HG03378 (cell line): Measurements from ENCODE around the gene FAM114A2.

ENCODE experiments used
- ATAC-seq: cut with Tn5 transposase; IDR thresholded peaks from one replicate; pipeline ENCODE4 v1.9.1; 2021; ENCODE audit warnings: mild to moderate bottlenecking, moderate library complexity; ENCODE audit not compliant: unreplicated experiment

FAM114A2 gene

DNA sequence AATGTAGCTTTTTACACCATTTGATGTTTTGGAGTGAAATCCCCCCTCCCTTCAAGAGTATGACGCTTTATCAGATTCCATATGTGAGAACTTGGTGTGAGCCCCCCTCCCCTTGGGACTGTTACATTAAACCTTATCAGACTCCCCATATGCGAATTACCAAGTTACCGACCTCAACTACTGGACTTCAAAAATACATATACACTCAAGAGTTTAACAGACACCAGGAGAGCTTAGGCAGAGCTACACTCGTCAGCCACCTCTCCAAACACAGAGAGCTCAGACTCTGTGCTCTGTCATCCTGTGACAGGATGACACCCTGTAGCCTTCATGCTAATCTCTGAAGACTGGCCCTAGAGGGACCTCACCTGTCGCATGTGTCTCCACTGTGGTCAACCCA, 50.2 kb downstream of the FAM114A2 start:
- ATAC-seq: no peak

DNA sequence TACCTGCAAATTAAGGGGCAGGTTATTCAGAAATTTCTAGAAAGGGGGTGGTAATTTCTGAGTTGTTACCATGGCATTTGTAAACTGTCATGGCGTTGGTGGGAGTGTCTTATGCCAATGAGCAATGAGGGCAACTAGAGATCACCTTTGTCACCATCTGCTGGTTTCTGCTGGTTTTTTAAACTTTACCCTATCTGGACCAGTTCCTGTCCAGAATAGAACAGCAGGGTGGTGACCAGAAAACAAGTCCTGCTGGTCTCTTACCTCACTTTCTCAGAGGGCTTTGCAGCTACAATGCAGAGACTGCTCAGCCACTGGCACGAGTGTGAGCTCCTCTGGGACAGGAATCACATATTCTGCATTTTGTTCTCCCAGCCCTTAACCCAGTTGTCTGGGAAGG, 51.4 kb downstream of the FAM114A2 start:
- ATAC-seq: no peak

DNA sequence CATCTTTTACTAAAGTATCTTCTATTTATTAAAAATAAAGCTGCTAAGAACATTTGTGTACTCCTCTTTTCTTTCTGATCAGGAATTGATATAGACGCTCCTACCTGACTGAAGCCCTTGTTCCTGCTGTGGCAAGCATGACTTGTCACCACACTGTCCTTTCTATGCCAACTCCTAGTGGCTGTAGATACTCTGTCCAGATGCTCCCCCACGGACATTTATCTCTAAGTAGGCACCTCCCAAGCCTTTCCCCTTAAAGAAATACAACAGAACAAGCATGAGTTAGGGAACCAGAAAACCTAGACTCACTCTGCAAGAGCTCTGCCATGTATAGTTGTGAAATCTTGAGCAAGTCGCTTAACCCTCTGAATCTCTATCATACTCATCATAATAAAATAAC, 53.2 kb downstream of the FAM114A2 start:
- no peak for ATAC-seq

DNA sequence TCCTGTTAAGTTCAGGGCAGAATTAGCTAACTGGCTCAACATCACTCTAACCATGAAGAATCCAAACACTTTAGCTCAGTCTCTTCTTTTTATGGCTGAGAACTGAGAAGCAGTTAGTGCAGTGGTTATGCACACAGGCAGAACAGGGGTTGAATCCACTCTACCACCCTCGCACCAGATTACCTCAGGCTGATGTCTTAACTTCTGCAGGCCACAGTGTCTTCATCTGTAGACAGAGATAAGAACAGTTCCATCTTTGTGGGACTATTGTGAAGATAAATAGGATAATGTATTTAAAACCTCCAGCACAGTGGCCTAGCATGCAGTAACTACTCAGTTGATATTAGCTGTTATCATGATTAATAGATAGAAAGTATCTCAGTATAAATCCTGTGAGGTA, 54.8 kb downstream of the FAM114A2 start:
- no peak for ATAC-seq

DNA sequence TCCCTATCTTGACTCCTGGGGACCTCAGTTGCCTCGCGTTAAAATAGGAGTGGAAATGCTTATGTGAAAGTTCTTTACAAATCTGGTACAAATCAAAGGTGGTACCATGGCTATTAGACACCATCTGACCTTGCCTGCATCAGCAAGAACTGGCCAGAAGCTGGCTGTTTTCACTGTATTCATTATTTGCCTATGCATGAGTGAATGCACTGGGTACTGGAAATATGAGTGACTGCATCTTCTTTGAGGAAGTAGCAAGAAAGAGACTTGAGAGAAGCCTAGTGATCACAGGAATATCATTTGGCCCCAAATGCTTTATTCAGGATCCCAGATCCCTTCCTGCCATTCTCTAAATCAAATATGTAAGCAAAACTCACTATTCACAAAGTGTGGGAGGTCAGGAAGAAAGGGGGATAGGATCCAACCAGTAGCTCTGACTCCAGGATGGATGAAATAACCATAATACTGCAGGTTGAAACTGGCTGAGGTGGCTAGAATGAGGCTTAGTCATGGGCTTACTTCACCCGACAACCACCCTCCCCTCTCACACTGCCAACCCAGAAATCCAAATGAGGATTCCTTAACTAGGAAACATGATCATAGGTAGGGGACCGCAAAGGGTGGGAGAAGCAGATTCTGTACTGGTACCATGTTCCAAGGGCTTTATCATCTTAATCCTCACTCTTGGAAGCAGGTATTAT, 56.7 kb downstream of the FAM114A2 start:
- no peak for ATAC-seq

DNA sequence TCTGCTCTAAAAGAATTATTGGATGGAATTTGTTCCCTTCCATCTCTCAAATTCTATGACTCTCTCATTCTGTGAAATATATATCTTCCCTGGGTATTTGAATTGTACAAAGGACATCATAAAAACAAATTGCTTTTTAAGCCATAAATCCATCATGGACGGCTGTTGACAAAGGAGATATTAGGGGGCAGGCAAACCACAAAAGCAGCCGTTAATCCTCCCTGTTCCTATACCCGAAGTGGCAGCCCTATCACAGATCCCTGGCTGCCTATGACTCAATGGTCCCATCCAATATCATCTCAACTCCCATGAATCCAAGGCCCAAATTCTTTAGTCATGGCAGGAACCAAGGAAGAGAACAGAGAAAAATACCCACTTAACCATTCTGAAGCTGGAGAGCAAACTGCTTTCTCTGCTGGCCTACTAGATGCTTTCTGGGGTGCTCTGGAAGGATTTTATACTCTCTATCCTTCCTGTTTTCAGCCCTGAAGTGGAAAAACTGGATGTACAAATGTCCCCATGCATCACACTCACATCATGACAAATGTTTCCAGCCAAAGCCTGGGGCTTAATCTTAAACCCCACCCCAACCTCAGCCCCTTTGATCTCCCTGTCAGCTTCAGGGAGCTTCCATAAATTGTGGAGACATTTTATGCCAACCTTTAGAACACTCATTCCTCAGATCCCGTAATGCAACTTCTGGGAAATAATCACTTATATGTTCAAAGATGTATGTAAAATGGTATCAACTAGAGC, 59.5 kb downstream of the FAM114A2 start:
- no peak for ATAC-seq

DNA sequence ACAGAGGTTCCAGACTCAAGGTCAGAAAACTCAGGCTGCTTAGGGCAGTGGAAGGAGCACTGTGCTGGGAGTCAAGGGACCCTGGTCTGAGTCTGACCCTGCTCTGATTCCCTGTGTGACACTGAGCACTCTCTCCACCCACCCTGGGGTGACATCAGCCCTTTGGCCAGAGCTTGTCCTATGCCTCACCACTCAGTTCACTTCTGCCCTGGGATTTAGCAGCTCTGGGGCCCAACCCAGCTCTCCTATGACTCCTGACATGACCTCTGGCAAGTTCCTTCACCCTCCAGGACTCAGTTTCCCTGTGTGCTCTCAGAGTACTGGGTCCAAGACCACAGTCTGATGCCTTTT, 63.9 kb downstream of the FAM114A2 start:
- ATAC-seq: peak; percentile 14

DNA sequence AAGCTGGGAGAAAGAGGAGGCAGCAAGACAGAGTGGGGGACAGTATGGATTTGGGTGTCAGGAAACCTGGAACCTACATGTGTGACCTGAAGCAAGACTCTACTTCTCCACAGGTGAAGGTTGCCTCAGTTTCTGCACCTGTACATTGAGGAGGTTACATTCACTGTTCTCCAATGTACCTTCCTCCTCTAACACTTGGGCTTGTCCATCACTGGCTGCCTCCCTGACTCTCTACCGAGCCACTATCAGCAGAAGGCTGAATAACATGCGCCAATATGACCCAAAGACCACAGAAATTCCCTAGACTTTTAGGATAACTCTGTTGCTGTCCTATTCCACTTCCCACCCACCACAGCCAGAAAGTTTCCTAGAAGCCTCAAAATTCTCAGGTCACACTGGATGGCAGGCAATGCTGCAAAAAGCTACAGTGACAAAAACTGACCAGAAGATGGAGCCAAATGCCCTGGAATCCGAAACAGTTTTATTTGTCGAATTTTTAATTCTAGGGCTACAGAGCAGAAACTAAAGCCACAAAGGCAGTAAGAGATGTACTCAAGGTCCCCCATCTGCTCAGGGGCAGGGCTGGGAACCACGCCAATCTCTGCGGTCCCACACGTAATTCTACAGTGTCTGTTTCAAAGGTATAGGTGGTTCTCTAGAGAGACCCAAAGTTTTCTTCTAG, 64.4 kb downstream of the FAM114A2 start:
- ATAC-seq: peak; percentile 63

DNA sequence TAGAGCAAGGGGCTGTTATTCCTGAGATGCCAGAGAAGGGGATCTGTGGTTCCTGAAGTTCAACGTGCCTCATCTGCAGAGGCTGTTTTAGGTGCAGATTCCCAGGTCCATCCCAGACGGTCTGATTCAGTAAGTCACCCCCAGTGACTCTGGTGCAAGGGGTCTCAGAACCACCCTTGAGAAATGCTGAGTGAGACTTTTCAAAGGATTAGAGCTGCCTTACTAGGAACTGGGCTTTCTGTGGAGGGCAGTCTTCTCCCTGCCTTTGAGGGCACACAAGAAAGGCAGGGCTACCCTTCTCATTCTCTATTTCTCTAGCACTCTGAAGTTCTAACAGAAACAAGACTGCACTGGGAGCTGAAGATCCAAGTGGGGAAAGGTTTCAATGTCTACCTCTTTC, 66.5 kb downstream of the FAM114A2 start:
- ATAC-seq: no peak

DNA sequence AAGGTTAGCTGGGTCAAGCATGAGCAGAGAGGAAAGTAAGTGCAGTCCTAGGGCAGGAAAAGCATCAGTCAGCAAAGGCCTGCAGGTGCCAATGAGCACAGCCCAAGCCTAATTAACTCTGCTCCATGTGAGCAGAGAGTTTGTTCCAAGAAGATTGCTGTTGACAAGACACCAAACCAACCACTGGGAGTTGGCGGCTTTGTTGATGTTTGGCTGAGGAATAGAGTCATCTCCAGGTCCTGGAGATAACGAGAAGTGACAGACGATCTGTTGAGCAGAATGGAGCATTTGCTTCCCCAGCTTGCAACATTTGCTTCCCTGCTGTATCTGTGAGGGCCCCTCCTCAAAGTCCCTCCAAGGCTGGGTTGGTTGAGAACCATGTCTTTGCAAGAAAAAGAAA, 68.2 kb downstream of the FAM114A2 start:
- ATAC-seq: no peak

DNA sequence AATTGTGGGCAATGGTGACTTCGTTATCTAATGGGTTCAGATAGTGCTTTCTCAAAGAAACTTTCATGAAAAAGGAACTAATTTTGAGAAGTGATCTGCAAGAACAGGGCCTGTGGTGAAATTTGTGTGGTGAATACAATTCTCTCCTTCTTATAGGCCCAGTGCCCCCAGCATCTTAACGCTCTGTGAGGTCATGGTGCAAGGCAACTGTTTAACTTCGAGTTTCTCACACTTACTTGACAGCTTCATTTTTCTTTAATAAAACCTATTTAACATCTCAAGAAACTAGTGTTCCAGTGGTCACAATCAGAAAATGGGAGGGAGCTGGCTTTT, 69.2 kb downstream of the FAM114A2 start:
- no peak for ATAC-seq

DNA sequence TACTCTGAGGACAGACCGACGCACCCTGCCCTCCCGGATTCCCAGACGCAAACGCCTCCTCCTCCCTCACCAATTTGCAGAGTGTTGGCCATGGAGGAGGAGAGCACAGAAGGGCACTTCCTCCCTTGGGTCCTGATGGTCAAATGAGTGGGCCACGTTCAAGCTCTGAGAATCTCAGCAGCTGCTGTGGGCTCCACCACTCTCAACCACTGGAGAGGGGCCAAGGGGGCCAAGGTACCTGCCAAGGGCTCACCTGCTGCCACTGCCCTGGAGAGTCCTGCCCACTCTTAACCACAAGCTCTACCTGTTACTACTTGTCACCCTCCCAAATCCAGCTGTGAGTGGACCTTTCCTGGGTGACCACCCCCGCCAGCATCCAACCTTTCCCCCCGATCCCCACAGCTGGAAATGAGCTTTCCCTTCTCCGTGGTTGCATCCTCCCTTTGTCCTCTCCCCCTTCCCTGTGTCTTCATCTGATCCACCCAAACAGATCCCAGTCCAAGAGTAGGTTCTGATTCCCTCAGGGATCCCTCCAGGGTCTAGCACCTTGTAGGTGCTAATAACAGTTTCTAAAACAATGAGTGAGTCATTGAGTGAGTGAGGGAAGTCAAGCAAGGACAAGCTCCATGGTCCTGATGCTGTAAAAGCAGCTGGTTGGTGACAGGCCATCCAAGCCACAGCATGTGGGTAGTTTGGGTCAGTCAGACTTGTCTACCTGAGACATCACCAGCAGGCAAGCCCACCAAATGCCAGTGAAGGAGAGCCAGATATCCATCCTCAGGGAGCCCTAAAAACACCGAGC, 69.7 kb downstream of the FAM114A2 start:
- no peak for ATAC-seq

DNA sequence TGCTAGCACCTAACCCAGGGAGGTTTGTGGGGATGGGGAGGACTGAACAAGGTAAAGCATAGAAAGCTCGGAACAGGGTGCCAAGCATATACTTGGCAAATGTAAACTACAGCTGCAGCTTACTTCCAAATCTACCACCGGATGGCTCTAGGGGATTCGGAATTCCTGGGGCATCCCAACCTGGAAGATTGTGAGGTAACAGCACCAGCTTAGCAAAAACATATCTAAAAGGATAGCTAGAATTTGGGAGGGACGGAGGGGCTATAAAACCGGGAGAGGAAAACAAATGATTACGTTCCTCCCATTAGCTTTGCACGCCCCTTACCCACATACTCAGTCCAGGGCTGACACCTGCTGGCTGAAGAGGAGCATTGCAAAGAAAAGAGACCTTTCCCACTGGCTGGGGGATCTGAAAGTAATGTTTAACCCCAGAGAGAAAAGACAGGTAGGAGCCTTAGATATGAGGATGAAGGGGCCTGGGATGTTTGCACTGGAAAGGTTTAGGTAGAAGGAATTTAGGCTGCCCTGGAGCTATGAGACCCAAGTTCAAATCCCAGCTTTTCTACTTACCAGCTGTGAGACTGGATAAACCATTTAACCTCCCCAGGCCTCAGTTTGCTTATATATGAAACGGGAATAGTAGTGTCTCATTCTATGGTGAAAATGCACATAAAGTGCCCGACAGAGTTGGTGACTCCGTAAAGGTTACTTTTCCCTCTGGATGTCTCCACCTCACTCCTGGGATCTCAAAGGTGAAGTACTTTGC, 73.6 kb downstream of the FAM114A2 start:
- ATAC-seq: no peak

DNA sequence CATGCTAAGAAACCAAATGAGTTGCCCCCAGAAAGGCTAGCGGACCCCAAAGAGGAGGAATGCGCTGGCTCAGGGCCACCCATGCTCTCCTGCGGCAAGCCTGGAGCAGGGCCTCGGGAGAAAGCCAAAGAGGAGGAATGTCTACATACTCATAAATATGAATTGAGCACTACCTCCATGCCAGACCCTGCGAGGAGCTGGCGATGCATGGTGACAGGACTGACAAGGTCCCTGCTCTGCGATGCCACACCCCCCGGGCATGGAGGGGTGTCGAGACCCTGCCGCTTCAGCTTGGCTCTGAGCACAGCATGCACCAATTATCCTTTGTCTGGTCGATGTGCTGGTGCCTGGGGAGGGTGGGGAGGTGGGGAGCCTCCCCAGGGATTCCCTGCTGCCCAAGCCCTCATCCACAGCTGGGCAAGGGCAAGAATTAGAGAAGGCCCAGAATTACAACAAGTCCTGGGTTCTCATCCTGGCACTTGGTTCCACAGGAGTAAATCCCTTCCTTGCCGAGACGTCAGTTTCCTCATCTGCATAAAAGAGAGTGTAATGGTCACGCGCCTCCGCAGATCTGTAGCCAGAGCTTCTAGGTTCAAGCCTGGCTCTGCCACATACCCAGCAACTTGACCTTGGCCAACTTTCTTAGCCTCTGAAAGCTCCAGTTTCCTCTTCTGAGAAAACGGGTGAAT, 74.4 kb downstream of the FAM114A2 start:
- no peak for ATAC-seq

DNA sequence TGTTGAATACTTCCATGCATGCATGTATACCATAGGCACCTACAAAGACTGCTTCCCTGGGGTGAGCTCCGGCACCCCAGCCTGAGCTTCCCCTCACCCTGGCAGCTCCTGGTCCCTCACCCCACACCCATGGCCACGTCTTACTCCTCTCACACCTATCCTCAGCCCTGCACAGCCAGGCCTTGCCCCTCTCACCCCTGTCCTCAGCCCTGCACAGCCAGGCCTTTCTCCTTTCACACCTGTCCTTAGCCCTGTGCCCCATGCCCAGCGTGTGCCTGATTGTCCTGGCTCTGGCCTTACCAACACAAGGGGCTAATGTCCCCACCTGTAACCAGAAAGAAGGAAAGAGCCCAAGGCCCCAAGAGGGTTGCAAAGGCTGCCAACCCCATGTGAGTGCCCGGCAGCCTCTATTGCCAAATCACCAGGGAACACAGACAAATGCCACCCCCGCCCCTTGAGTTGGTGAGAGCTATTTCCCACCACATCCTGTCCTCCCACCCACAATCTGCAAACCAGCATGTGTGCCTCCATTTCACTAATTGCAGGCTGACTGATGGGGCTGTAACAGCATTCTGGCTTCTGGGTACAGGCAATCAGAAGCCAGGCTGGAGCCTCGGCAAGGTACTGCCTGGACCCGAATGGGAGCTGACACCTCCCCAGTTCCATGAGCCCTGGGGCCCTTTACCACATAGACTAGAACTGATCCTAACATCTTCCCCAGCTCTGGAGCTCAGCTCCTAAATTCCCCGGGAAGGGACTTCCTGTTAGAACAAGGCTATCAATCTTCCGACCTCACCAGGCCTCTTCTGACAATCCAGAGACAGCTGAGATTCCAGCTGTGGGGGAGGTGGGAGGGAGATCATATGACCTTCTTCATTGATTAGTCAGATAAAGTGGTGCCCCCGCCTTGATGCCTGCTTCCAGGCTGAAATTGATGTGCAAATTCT, 78.2 kb downstream of the FAM114A2 start:
- ATAC-seq: no peak

DNA sequence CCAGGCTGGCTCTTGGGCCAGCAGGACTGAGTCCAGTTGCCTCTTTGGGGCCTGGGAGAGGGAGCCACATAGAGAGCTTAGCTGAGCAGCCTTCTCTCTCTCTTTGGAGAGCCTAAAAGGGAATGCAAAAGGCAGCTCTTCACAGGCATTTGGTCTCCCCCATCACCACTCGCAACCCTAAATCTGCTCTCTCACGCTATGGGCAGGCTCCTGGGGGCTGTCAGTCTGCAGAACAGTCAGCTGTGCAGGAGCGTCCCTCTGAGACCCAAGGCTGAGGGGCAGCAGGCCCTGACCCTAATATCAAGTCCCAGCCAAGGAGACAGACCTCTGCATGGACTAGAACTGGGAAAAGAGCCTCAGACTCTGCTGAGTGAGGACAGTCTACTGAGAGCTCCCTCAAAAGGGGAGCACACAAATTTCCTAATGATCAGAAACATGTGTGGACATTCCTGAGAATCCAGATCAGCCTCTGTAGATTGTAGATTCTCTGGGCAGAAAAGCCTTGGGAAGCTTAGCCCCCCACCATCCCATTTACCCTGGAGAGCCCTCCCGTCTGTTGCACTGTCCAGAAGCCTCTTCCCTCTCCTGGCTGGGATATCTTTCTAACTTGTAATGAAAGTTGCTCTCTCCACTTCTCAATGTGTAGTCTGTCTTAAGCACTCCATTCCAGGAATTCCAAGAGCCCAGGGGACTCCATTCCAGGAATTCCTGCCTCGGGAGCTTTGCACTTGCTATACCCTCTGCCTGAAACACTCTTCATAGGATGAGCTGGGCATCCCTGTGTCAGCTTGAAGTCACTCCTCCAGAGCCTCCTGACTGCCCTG, 79.4 kb downstream of the FAM114A2 start:
- ATAC-seq: no peak

DNA sequence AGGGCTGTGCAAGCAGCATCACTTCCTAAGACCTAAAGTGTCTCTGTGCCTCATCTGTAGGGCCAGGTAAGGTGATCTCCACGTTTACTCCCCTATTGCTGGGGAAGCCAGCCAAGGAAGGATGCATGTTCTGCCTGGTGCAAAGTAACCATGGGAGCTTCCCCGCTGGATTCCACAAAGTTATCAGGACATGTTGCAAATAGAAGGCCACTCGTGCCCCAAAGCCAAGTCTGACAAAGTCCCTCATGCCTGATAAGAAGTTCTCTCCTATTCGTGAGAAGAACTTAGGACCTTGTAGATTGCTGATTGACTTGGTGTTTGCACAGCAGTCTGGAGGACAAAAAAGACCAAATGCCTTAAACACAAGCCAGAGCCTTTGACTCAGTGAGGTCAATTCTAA, 81.5 kb downstream of the FAM114A2 start:
- no peak for ATAC-seq

DNA sequence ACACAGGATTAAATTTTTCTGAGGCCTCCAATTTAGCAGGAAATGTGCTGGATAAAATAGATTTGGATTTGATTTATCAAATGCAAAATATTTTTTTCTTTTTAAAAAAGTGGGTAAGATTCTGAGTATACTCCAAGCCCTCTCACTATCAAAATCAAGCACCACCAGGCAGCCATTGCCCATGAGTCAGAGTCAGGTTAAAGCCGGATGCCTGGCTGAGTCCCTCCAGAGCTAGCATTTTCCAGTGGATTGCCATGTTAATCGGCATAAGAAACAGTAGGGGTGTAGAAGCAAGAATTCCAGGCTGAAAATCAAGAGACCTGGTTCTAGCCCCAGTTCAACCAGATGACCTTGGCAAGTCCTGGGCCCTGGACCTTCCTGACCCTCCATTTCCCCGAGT, 85.3 kb downstream of the FAM114A2 start:
- no peak for ATAC-seq
